Heart left ventricle (tissue), 13 donors: Measurements from ENCODE around the gene RPS23.

Experiments
- POLR2A ChIP-seq, 2 donors: fragments of 450-650 bp; IDR thresholded peaks; one replicate each; pipeline ENCODE4 v1.6.1; 2017; ENCODE audit warnings: antibody characterized with exemption in 2 of 2, mild to moderate bottlenecking in 2 of 2, moderate library complexity in 2 of 2
- TF ChIP-seq, protein P1 (sequence below), 12 donors: fragments of 200-600 bp; sonication (generic) in 4 of 12; IDR thresholded peaks; one replicate each; pipeline versions ENCODE4 v1.5.0 to v1.8.0; 2018 to 2022; ENCODE audit warnings: antibody characterized with exemption in 12 of 12, mild to moderate bottlenecking in 5 of 12
- donor health status: ischemic (EF 13 %, LVEDD 7.1; RV severe dilation, severe dysfunction).
- donor health status: DM: no; HTN: yes; CAD: no.
- donor health status: DM: no; HTN: no; CAD: no.
- donor health status: ischemic (EF 25% LVEDD 6.9; RV normal size, moderate dysfunction).
- donor health status: ischemic (EF 25% LVEDD 5.7; RV mildly dilated, moderate dysfunction).
- donor health status: ischemic (EF 35%, LVEDD 5.7; RV mildly dilated, moderate dysfunction).
- donor health status: nonischemic (EF 11% LVEDD 7.7; RV severe dilation, severe dysfunction).
- donor health status: DM: yes; HTN: yes; CAD: no.
- donor health status: PGD.
- donor health status: ischemic (EF 29% LVEDD 5.4; RV normal size, mild dysfunction).
- donor health status: nonischemic (EF 23%, LVEDD 6.1; RV moderate dilation, normal function).

DNA sequence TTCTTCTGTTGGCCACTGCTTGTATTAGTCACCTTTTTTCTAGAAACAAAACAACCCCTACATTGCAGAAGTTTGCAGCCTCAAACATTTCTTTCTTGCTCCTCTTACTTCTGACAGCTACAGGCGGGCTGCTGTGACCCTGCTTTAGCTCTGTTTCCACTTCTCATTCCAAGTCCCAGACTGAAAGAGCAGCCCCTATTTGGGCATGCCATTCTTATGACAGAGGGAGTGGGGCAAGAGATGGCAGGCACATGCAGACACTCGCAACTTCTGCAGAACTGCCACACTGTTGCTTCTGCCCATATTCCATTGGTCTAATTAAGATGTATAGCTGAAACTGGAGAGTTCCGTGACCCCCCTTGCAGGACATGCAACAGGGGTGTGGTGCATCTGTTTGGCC lies 19.6 kb upstream of the RPS23 start:
- TF ChIP-seq, protein P1, sequence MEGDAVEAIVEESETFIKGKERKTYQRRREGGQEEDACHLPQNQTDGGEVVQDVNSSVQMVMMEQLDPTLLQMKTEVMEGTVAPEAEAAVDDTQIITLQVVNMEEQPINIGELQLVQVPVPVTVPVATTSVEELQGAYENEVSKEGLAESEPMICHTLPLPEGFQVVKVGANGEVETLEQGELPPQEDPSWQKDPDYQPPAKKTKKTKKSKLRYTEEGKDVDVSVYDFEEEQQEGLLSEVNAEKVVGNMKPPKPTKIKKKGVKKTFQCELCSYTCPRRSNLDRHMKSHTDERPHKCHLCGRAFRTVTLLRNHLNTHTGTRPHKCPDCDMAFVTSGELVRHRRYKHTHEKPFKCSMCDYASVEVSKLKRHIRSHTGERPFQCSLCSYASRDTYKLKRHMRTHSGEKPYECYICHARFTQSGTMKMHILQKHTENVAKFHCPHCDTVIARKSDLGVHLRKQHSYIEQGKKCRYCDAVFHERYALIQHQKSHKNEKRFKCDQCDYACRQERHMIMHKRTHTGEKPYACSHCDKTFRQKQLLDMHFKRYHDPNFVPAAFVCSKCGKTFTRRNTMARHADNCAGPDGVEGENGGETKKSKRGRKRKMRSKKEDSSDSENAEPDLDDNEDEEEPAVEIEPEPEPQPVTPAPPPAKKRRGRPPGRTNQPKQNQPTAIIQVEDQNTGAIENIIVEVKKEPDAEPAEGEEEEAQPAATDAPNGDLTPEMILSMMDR (IDR thresholded peaks at IDR 0.05), result no peak
- no peak for TF ChIP-seq POLR2A (IDR thresholded peaks at IDR 0.05)
